ENCODE measurements around the gene ZFP57. TPM values are rescaled to one million over a fixed set of nuclear protein-coding genes. Genes with fewer than 3 reads are reported as not detected.

Gene ZFP57
- total and polyA plus RNA-seq, 10 of the 15 experiments (the other 5 are each of a cell fraction or from before 2014, with no cell fraction given): not detected

DNA sequence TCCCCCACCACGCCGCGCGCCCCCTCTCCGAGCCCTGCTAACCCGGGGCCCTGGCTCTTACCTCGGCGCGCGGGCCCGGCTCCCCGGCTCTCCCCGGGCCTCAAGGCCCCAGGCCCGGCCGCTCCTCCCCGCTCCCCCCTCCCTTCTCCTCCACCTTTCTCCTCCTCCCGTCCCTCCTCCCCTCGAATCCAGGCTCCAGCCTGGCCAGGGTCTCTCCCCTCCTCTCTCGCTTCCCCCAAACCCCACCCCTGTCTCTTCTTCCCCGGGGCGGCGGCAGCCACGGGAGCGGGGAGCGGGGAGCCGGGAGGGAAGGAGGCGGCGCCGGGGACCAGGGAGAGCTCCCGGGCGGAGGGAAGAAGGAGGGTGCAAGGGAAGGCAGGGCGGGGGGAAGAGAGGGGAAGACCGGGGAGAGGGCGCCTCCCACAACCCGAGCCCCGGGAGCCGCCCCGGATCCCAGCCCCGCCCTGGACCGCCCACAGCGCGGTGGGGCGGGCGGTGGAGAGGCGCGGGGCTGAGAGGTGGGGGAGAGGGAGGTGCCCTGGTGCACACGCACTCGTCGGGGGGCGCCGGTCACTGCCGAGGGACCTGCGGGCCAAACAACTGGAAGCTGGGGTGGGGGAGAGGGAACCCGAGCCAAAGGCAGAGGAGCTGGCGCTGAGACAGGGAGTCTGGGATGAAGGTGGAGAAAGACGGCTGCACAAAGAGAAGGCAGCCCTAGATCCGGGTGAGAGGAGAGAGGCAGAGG is 48.0 kb downstream of the ZFP57 start, which contains the start of gene GABBR1:
Gene GABBR1, minus strand, starts transcription at position 395 of the 745 bp plus-strand sequence. CDS start 798 bp downstream, outside the sequence.
- peak within 1 kb of the TSS; percentile 38; the same call in 1 of the 2 replicates for H3K9ac ChIP-seq (ENCODE audit: control insufficient read depth, insufficient read depth, low read length)
- RAD21 ChIA-PET (ENCODE audit: unreplicated experiment): interaction anchor here (1.5 kb wide), 1 partner anchor 45 kb away, joined by 5 read pairs; no protein-coding TSS in a partner anchor
- no peaks in the 10 kb centered on the region for H3K36me3 ChIP-seq (ENCODE audit: control insufficient read depth in 2 of 2, insufficient read depth in 2 of 2, low read length in 1 of 2)
- WGBS (ENCODE audit: insufficient coverage, insufficient replicate concordance, low lambda C conversion rate, missing lambda C conversion rate): 1% methylated on average over 14 of the region's 57 CpGs
- ATAC-seq (peak; percentile 90), FAIRE-seq (no peak), DNase-seq (ENCODE audit: low read depth, low spot score) (no peak)
- peak within 1 kb of the TSS; percentile 85 for H2AFZ ChIP-seq (ENCODE audit: control insufficient read depth, low read depth, low read length)
- TF ChIP-seq TCF12 (IDR thresholded peaks at IDR 0.05; ENCODE audit: low read depth, low read length): no peak
- no peak for TF ChIP-seq STAT3 (IDR thresholded peaks at IDR 0.05; ENCODE audit: low read depth, low read length)
- TF ChIP-seq BHLHE40 (IDR thresholded peaks at IDR 0.05; ENCODE audit: borderline replicate concordance in 1 of 2, low read depth in 2 of 2, low read length in 1 of 2): 0 out of 4 replicates have a peak, but pooled peaks of 1 of the 2 experiments have one; percentile 23
- peak; percentile 13 to 47; a peak in 3 of 4 replicates for TF ChIP-seq IKZF2 (IDR thresholded peaks at IDR 0.05)
- 0 out of 2 replicates have a peak, but pooled peaks have one; percentile 21 for TF ChIP-seq CHD2 (IDR thresholded peaks at IDR 0.05; ENCODE audit: borderline replicate concordance, low read depth, low read length)
- TF ChIP-seq GABPA (IDR thresholded peaks at IDR 0.05; ENCODE audit: low read depth): no peak
- TF ChIP-seq, protein P1, sequence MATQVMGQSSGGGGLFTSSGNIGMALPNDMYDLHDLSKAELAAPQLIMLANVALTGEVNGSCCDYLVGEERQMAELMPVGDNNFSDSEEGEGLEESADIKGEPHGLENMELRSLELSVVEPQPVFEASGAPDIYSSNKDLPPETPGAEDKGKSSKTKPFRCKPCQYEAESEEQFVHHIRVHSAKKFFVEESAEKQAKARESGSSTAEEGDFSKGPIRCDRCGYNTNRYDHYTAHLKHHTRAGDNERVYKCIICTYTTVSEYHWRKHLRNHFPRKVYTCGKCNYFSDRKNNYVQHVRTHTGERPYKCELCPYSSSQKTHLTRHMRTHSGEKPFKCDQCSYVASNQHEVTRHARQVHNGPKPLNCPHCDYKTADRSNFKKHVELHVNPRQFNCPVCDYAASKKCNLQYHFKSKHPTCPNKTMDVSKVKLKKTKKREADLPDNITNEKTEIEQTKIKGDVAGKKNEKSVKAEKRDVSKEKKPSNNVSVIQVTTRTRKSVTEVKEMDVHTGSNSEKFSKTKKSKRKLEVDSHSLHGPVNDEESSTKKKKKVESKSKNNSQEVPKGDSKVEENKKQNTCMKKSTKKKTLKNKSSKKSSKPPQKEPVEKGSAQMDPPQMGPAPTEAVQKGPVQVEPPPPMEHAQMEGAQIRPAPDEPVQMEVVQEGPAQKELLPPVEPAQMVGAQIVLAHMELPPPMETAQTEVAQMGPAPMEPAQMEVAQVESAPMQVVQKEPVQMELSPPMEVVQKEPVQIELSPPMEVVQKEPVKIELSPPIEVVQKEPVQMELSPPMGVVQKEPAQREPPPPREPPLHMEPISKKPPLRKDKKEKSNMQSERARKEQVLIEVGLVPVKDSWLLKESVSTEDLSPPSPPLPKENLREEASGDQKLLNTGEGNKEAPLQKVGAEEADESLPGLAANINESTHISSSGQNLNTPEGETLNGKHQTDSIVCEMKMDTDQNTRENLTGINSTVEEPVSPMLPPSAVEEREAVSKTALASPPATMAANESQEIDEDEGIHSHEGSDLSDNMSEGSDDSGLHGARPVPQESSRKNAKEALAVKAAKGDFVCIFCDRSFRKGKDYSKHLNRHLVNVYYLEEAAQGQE (IDR thresholded peaks at IDR 0.05; ENCODE audit: low read depth, low read length): peak; percentile 40; the same call in 1 of the 2 replicates
- no peak for TF ChIP-seq KDM1A (IDR thresholded peaks at IDR 0.05; ENCODE audit: borderline replicate concordance)
- no peak for TF ChIP-seq MEF2B (IDR thresholded peaks at IDR 0.05; ENCODE audit: partially characterized antibody, poor library complexity, severe bottlenecking)
- TF ChIP-seq ESRRA (IDR thresholded peaks at IDR 0.05; ENCODE audit: low read length): no peak
- TF ChIP-seq WRNIP1 (IDR thresholded peaks at IDR 0.05; ENCODE audit: borderline replicate concordance, low read depth, low read length): no peak
- TF ChIP-seq NFIC (IDR thresholded peaks at IDR 0.05; ENCODE audit: low read depth, low read length): no peak
- 0 out of 2 replicates have a peak, but pooled peaks have one; percentile 33 for TF ChIP-seq POLR2A (IDR thresholded peaks at IDR 0.05; ENCODE audit: low read depth, low read length)
- TF ChIP-seq IKZF1 (conservative IDR thresholded peaks at IDR 0.05): peak; percentile 34; the same call in 1 of the 2 replicates
- TF ChIP-seq TBL1XR1 (IDR thresholded peaks at IDR 0.05; ENCODE audit: low read depth, low read length): no peak
- intact Hi-C loops (cut with micrococcal nuclease; ENCODE audit: unreplicated experiment): no loop called here
- H3K27ac ChIP-seq (ENCODE audit: control insufficient read depth, insufficient read depth): peak within 1 kb of the TSS; percentile 17; the same call in 1 of the 2 replicates
- no TSS peak for BruUV-seq (replicated peaks)
- H3K4me2 ChIP-seq (ENCODE audit: control insufficient read depth, insufficient read depth): peak within 1 kb of the TSS; percentile 79
- H3K27me3 ChIP-seq (replicated peaks in 1 of 2; ENCODE audit: control insufficient read depth in 2 of 2, insufficient read depth in 2 of 2, low read length in 1 of 2): no peaks in the 10 kb centered on the region
- no peaks in the 10 kb centered on the region for H3K79me2 ChIP-seq (ENCODE audit: control insufficient read depth, insufficient read depth, low read length)
- H3K9me3 ChIP-seq (replicated peaks; ENCODE audit: control insufficient read depth, insufficient read depth, low read length): no peaks in the 10 kb centered on the region
- in situ Hi-C loops (cut with MboI): no loop called here
- H3K4me3 ChIP-seq: peak within 1 kb of the TSS; percentile 91
- peaks cover 16% of the 10 kb centered on the region for H3K4me1 ChIP-seq (ENCODE audit: control insufficient read depth, insufficient read depth, low read length)
- POLR2A ChIA-PET: interaction anchor here (0.6 to 1.2 kb wide), 3 partner anchors 17 to 221 kb away, joined by 3 to 4 read pairs (median 4); no protein-coding TSS in a partner anchor
- SMC1A ChIA-PET (ENCODE audit: uncharacterized antibody, unreplicated experiment): interaction anchor here (1.3 to 1.4 kb wide), 2 partner anchors 15 to 21 kb away, joined by 4 to 6 read pairs; no protein-coding TSS in a partner anchor
- CTCF ChIA-PET: interaction anchor here (1.9 to 2.5 kb wide), 4 partner anchors 15 to 23 kb away, joined by 5 to 20 read pairs (median 10); partner anchors contain the start of gene MOG
- no peaks in the 10 kb centered on the region for H4K20me1 ChIP-seq (ENCODE audit: control insufficient read depth, insufficient read depth)
